ENCODE measurements around the gene SLC40A1.

SLC40A1 gene

GRCh38 chr2:189595417-189595816 lies 14.8 kb upstream of the SLC40A1 start:
- DNase-seq, result no peak

GRCh38 chr2:189594305-189594704 lies 13.7 kb upstream of the SLC40A1 start:
- no peak for DNase-seq

DNA sequence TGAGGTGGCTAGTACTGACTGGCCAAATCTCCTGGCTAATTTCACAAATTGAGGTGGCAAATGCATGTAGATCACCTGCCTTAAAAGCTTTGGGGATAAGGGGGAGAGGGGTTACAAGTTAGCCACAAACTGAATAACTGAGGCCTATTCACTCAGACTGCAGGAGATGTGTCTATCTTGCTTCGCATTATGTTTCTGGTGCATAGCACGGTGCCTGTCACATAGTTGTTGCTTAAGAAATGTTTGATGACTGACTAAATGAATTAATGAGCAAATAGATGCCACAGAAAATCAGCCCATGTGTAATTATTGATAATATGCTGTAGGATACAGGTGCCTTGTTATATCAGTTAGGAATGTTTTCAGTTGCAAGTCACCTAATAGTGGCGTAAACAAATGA lies 12.5 kb upstream of the SLC40A1 start:
- DNase-seq, result no peak

- no peak for DNase-seq
These were observed 11.9 kb upstream of the SLC40A1 start for GRCh38 chr2:189592353-189592984.

GRCh38 chr2:189587780-189588179 lies 7.2 kb upstream of the SLC40A1 start:
- no peak for DNase-seq

GRCh38 chr2:189585226-189585756 lies 4.7 kb upstream of the SLC40A1 start:
- no peak for DNase-seq

DNA sequence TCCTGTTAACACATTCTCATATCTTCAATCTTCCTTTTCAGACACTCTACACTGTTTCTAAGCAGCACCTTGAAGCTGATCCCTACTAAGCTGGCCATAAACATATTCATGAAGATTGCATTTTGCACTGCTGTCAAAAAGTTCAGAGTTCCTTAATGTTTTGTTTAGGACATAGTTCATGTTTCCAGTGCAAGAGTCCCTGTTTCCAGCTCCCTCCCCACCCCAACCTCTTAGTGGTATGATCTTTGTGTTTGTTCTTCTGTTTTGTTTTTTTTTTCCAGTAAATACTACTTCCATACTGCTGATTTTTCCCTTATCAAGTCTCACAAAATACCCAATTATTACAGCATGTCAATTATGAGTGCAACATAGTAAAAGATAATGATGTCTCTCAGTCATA lies 4.1 kb upstream of the SLC40A1 start:
- DNase-seq, result no peak

DNA sequence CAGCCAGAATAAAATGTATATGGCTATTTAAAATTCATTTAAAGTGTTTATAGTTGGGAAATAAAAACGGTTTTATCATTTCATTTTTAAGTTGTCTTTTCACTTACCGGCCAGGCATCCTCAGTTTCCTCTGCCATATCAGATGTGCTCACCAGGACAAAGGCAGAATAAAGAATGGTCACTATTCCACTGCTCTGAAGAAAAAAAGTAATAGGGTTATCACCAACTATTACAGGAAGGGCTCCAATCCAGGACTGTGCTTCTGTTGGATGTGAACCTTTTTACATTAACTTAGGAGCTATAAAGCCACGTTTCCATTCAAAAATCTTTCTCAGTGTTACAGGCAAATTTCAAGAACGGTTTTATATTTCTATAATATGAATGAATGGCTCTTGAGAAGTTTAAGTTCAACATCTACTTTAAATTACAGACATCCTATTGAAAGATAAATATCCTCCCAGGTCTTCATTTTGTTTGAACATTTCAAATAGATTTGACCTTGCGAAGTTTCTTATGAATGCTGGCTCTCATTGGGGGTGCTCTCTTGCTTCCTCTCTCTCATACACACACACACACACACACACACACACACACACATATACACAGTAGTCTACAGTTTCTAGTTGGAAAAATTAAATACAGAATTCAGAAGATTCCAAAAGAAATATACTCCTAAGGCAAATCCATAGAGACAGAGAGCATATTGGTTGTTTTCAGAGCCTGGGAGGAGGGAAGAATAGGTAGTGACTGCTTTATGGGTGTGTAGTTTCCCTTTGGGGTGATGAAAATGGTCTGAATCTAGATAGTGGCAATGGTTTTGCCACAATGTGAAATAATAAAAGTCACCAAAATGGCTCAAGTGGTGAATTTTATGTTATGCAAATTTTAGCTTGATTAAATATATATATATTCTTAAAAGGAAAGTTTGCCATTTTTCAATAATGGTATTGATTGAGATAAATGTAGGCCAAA lies 2.9 kb upstream of the SLC40A1 start:
- DNase-seq, result no peak

- no peak for DNase-seq
These were observed 2.2 kb upstream of the SLC40A1 start for GRCh38 chr2:189582809-189583192.

DNA sequence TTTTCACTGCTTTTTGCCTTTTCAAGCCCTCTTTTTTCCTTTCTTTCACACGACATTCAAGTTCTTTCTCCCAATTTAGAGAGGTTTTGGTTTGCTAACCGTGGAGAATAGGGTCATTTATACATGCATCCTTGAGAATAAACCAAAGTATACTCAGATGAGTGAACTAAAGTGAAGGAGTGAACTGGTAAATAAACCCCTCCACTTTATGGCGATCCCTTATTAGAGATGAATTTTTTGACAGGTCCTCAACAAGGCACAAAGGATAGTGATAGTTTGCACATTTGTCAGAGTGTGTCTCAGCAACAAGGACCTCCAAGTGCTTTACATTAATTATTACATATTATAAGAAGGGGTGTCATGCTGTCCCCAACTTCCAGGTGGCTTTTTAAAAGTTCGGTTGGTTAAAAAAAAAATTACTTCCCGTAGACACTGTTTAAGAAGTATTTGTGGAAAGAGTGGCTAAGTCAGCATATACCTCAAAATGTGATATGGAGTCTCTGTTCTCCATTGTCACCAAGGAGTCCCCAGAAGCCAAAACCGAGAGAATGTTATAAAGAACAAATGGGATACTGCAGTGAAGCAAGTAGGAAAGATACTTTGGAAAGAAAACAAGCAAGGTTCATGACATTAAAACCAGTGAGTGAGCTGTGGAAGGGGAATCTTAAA lies 1.7 kb upstream of the SLC40A1 start:
- no peak for DNase-seq

- DNase-seq, result no peak
These were observed 961 bp upstream of the SLC40A1 start for GRCh38 chr2:189581354-189582139.

- peak; percentile 17 for DNase-seq
These were observed 340 bp downstream of the SLC40A1 start for GRCh38 chr2:189580241-189580651.

DNA sequence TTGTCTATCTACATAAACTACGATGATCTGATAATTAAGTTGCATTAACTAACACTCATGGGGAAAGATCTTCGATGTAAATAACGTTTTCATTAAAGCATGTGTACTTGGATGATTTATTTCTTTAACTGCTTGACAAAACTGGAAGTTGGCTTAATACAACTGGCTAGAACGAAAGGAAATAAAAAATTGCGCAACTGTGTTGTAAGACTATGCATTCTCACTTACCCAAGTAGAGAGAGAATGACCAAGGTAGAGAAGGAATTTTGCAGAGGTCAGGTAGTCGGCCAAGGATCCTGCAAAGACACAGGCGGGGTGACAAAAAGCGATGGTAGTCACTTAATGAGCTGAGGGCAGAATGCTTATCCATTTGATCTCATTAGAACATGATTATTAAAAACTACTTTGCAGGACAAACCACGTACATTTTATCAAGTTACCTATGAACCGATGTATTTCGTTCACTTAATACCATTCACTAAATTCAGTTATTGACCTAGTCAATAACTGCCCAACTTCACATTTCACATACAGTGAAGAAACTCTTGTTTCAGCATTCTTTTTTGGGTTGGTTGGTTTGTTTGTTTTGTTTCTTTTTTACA lies 900 bp downstream of the SLC40A1 start:
- DNase-seq, result no peak

DNA sequence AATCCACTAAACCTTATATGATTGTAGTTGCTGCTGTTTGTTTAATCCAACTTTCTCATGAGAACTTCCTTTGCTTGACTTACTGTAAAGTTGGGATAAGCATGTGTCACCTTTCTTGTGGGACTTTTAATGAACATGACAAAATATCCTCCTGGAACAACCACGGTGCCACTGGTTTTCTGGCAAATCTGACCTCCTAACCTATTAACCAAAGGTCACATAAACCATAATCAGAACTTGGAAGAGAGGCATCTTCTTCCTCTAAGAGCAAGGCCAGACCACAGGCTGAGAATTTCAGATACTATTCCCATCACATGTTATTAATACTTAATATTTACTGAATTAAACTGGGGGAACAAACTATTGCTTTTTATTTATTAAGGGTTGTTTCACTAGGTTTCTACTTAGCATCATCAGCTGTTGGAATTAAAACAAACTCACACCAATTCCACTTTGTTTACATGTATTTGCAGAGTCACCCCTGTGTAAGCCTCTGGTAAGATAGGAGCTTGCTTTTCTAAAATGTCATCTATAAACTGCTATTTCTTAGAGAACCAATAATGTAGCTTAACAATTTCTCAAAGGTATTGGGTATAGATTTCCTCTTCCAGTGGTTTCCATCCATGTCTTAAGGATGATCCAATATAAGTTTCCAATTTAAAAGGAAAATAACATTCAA lies 2.2 kb downstream of the SLC40A1 start:
- no peak for DNase-seq

GRCh38 chr2:189577121-189577520 lies 3.5 kb downstream of the SLC40A1 start:
- no peak for DNase-seq

- DNase-seq, result no peak
These were observed 4.2 kb downstream of the SLC40A1 start for GRCh38 chr2:189576396-189576795.

DNA sequence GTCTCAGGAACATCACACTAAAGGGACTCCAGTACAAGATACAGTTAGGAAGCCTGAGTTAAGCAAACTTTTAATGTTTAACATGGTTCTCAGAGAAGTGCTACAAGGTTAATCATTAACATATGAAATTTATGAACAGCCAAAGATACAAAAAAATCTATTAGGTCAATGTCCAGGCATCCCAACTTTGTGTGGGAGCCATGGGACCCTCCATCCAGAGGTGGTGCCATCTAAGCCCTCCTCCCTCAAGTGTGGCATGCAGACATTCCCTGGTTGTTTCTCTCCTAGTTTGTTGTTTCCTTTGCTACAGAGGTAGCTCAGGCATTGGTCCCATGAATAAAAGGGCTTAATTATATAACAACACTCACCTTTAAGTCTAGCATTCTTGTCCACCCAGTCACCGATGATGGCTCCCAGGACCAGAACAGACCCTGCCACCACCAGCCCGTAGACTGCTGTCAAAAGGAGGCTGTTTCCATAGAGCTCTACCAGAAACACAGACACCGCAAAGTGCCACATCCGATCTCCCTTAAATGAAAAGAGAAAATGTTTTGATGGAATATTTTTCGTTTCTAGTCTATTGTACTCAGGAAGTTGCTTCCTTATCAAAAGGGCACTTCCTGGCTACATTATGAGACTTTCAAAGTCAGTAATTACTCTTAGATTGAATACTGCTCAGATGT lies 5.7 kb downstream of the SLC40A1 start:
- DNase-seq, result no peak

DNA sequence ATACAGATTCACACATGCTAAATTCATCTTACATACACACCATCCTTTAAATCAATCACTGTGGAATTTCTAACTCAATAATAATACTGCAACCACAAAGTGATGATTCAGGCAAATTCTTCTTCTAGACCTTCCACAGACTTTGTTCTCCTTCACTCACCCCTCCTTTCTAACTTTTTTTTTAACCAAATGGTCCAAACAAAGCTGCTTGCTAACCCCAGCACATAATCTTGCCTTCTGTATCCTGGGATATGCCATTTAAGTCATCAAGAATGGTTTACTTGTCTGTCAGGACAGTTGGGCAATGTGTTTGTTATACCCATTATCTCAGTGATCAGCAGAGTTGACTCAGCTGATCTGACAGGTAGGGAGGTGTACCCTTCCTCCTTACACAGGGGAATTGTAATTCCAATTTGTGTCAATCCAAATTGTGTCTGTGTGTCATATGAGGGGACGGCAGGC lies 10.0 kb downstream of the SLC40A1 start:
- DNase-seq, result no peak

- DNase-seq, result no peak
These were observed 11.2 kb downstream of the SLC40A1 start for GRCh38 chr2:189569295-189569910.

DNA sequence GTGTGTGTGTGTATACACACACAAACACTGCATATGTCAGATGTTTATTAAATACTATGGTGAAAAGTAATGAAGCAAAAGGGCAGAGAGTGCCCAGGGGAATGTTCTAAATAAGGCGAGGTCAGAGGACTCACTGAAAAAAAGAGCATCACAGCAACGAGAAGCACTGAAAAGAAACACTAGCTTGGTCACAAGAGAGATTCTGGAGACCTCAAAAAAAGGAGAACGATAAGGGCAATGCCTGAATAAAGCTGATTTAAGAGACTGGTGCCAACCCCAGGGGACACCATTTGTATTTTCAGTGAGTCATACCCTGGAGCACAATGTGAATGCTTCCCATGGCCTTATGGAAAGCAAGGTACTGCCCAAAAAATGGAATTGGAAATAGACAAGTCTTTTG lies 14.5 kb downstream of the SLC40A1 start:
- DNase-seq, result no peak
